GM23338 (cell line): ENCODE results near the gene CERK. TPM values are rescaled to one million over a fixed set of nuclear protein-coding genes. Genes with fewer than 3 reads are reported as not detected.

Experiments used
- ATAC-seq: fragments of 200-7000 bp; cut with Tn5 transposase; 3 replicates; pipeline ENCODE4 v1.9.1; 2020
- DNase-seq: peaks from one replicate; pipeline ENCODE4 v3.0.0-alpha.2; 2015; ENCODE audit warnings: low spot score
- H2AFZ ChIP-seq: fragments of 200-600 bp; sonication (generic); 2 replicates; pipeline ENCODE4 v1.8.0; 2016; ENCODE audit warnings: antibody characterized with exemption, mild to moderate bottlenecking, moderate library complexity
- H3F3A ChIP-seq: fragments of 200-600 bp; sonication (generic); replicated peaks from 2 replicates; pipeline ENCODE4 v1.8.0; 2017; ENCODE audit warnings: antibody characterized with exemption, mixed run types, low read depth
- H3K27ac ChIP-seq: fragments of 200-600 bp; sonication (generic); 2 replicates; pipeline ENCODE4 v1.6.1; 2016; ENCODE audit warnings: low read depth
- H3K27me3 ChIP-seq: fragments of 200-600 bp; sonication (generic); 2 replicates; pipeline ENCODE4 v1.8.0; 2016; ENCODE audit warnings: mild to moderate bottlenecking, mixed run types, moderate library complexity; ENCODE audit not compliant: insufficient read depth
- H3K36me3 ChIP-seq: fragments of 200-600 bp; sonication (generic); 2 replicates; pipeline ENCODE4 v1.8.0; 2016; ENCODE audit warnings: mild to moderate bottlenecking; ENCODE audit not compliant: insufficient read depth
- H3K4me1 ChIP-seq: fragments of 200-600 bp; sonication (generic); 2 replicates; pipeline ENCODE4 v1.8.0; 2016; ENCODE audit warnings: mild to moderate bottlenecking, moderate library complexity; ENCODE audit not compliant: insufficient read depth
- H3K4me2 ChIP-seq: fragments of 200-600 bp; sonication (generic); 2 replicates; pipeline ENCODE4 v1.7.1; 2017; ENCODE audit warnings: mixed run types
- H3K4me3 ChIP-seq: fragments of 200-600 bp; sonication (generic); 2 replicates; pipeline ENCODE4 v1.6.1; 2016; ENCODE audit warnings: mixed run types
- H3K79me2 ChIP-seq: fragments of 200-600 bp; sonication (generic); replicated peaks from 2 replicates; pipeline ENCODE4 v1.8.0; 2017; ENCODE audit warnings: mild to moderate bottlenecking; ENCODE audit not compliant: insufficient read depth
- H3K9me2 ChIP-seq: fragments of 200-600 bp; sonication (generic); 2 replicates; pipeline ENCODE4 v1.8.0; 2017; ENCODE audit not compliant: insufficient read depth
- H4K20me1 ChIP-seq: fragments of 200-600 bp; sonication (generic); replicated peaks from 2 replicates; pipeline ENCODE4 v1.8.0; 2017; ENCODE audit warnings: mild to moderate bottlenecking; ENCODE audit not compliant: insufficient read depth
- H3K27ac Mint-ChIP-seq: 2 replicates; pipeline ENCODE4 v1.8.0; 2020; ENCODE audit warnings: inconsistent platforms, mild to moderate bottlenecking, moderate library complexity, mixed read lengths
- H3K27me3 Mint-ChIP-seq: 3 replicates; pipeline ENCODE4 v1.8.0; 2022; ENCODE audit warnings: low read depth, mild to moderate bottlenecking, moderate library complexity, mixed read lengths, inconsistent platforms; ENCODE audit not compliant: insufficient read depth, poor library complexity
- H3K36me3 Mint-ChIP-seq: 3 replicates; pipeline ENCODE4 v1.8.0; 2021; ENCODE audit warnings: low read depth, mild to moderate bottlenecking, inconsistent platforms, moderate library complexity, mixed read lengths
- H3K4me1 Mint-ChIP-seq: 3 replicates; pipeline ENCODE4 v1.8.0; 2020; ENCODE audit warnings: mild to moderate bottlenecking, inconsistent platforms, mixed read lengths
- H3K4me3 Mint-ChIP-seq: 3 replicates; pipeline ENCODE4 v1.8.0; 2021; ENCODE audit warnings: moderate library complexity, mild to moderate bottlenecking, inconsistent platforms, mixed read lengths
- H3K9me3 Mint-ChIP-seq: 3 replicates; pipeline ENCODE4 v1.8.0; 2020; ENCODE audit warnings: moderate library complexity, mild to moderate bottlenecking, inconsistent platforms, mixed read lengths
- ETS1 ChIP-seq: IDR thresholded peaks from 2 replicates; pipeline ENCODE4 v1.6.1; 2016; ENCODE audit warnings: antibody characterized with exemption
- EZH2 ChIP-seq: fragments of 200-600 bp; sonication (generic); IDR thresholded peaks from one replicate; pipeline ENCODE4 v1.8.0; 2017; ENCODE audit warnings: antibody characterized with exemption, mild to moderate bottlenecking, low read depth; ENCODE audit not compliant: unreplicated experiment
- EZH2phosphoT487 ChIP-seq: fragments of 200-600 bp; sonication (generic); IDR thresholded peaks from one replicate; pipeline ENCODE4 v1.8.1; 2018; ENCODE audit warnings: antibody characterized with exemption; ENCODE audit not compliant: unreplicated experiment
- JUNB ChIP-seq: IDR thresholded peaks from one replicate; pipeline ENCODE4 v1.6.1; 2016; ENCODE audit warnings: antibody characterized with exemption; ENCODE audit not compliant: unreplicated experiment
- POLR2AphosphoS5 ChIP-seq: IDR thresholded peaks from 2 replicates; pipeline ENCODE4 v1.6.1; 2016; ENCODE audit warnings: antibody characterized with exemption, low read depth
- STAT1 ChIP-seq: IDR thresholded peaks from one replicate; pipeline ENCODE4 v1.6.1; 2016; ENCODE audit warnings: antibody characterized with exemption; ENCODE audit not compliant: unreplicated experiment
- ZNF462 ChIP-seq: fragments of 250-450 bp; sonication (Bioruptor Pico); IDR thresholded peaks from 2 replicates; pipeline ENCODE4 v1.5.0; 2020; ENCODE audit warnings: mild to moderate bottlenecking, moderate library complexity
- polyA plus RNA-seq: library from polyadenylated mRNA; unstranded; fragments of >200 nt; fragmentation: Nextera tagmentation; extraction: Ambion mirVana; gene quantifications from 2 replicates; pipeline ENCODE4 v1.2.1, GENCODE V29; 2016
- total RNA-seq: library from RNA; depleted of rRNA; stranded (reverse); fragments of >200 nt; shearing (Covaris generic); gene quantifications from 2 replicates; pipeline ENCODE4 v1.2.3, GENCODE V29; 2014

CERK gene
- total and polyA plus RNA-seq, 2 experiments from 2014 or later = 12.7 to 62.9 TPM

GRCh38 chr22:46728470-46728869, 9.6 kb downstream of the CERK start (continued):
- TF ChIP-seq ZNF462 (no peak), EZH2phosphoT487 (no peak), POLR2AphosphoS5 (no peak), EZH2 (no peak), JUNB (no peak)

GRCh38 chr22:46727813-46728364, 10.2 kb downstream of the CERK start:
- Histone ChIP-seq H3K9me2 (no peaks in the 10 kb centered on the region), H3F3A (no peaks in the 10 kb centered on the region), H3K27me3 (no peaks in the 10 kb centered on the region), H3K36me3 (no peaks in the 10 kb centered on the region), H3K4me1 (no peaks in the 10 kb centered on the region; the same call in 1 of the 2 replicates), H4K20me1 (peaks cover 9% of the 10 kb centered on the region), H3K4me3 (no peak overlapping the region), H3K4me2 (no peak overlapping the region), H3K79me2 (peaks cover 42% of the 10 kb centered on the region), H2AFZ (no peak overlapping the region), H3K27ac (no peak overlapping the region)
- Mint-ChIP-seq H3K36me3 (peaks cover 3% of the 10 kb centered on the region; the same call in 1 of the 3 replicates), H3K9me3 (no peaks in the 10 kb centered on the region), H3K4me1 (peaks cover 30% of the 10 kb centered on the region), H3K4me3 (no peak overlapping the region), H3K27me3 (peaks cover 12% of the 10 kb centered on the region), H3K27ac (no peak overlapping the region)
- DNase-seq = no peak
- no peak for ATAC-seq
- TF ChIP-seq ZNF462 (no peak), STAT1 (no peak), ETS1 (no peak), POLR2AphosphoS5 (no peak)
